DOHH2 (cell line): ENCODE results near the gene POLR3A.

Experiments used
- H3F3A ChIP-seq: fragments of 200-600 bp; sonication (generic), shearing (Covaris generic); 2 replicates; pipeline ENCODE4 v1.6.0; 2016; ENCODE audit warnings: antibody characterized with exemption, mild to moderate bottlenecking; ENCODE audit not compliant: control insufficient read depth, insufficient read depth
- H3K27ac ChIP-seq: fragments of 200-600 bp; sonication (generic); 2 replicates; pipeline ENCODE4 v1.5.1; 2014; ENCODE audit warnings: low read depth, mild to moderate bottlenecking, low read length, moderate library complexity
- H3K27me3 ChIP-seq: fragments of 200-600 bp; sonication (generic); 2 replicates; pipeline ENCODE4 v1.6.1; 2014; ENCODE audit warnings: mild to moderate bottlenecking, low read length, mixed read lengths; ENCODE audit not compliant: control insufficient read depth
- H3K36me3 ChIP-seq: fragments of 200-600 bp; sonication (generic); 2 replicates; pipeline ENCODE4 v1.6.1; 2014; ENCODE audit warnings: mild to moderate bottlenecking, low read length, moderate library complexity, mixed read lengths; ENCODE audit not compliant: control insufficient read depth
- H3K4me1 ChIP-seq: fragments of 200-600 bp; sonication (generic); 2 replicates; pipeline ENCODE4 v1.6.1; 2014; ENCODE audit warnings: mild to moderate bottlenecking, low read length, mixed read lengths; ENCODE audit not compliant: control insufficient read depth
- H3K4me2 ChIP-seq: fragments of 200-600 bp; sonication (generic); 2 replicates; pipeline ENCODE4 v1.6.0; 2014; ENCODE audit warnings: mild to moderate bottlenecking, low read length, moderate library complexity
- H3K4me3 ChIP-seq: fragments of 200-600 bp; sonication (generic); 2 replicates; pipeline ENCODE4 v1.5.1; 2014; ENCODE audit warnings: mild to moderate bottlenecking, low read length, mixed read lengths
- H3K79me2 ChIP-seq: fragments of 200-600 bp; sonication (generic); 2 replicates; pipeline ENCODE4 v1.6.1; 2014; ENCODE audit warnings: mild to moderate bottlenecking, low read length, mixed read lengths; ENCODE audit not compliant: control insufficient read depth
- H3K9me2 ChIP-seq: fragments of 200-600 bp; sonication (generic); replicated peaks from 2 replicates; pipeline ENCODE4 v1.6.1; 2014; ENCODE audit warnings: mild to moderate bottlenecking, low read length, mixed read lengths; ENCODE audit not compliant: control insufficient read depth
- H3K9me3 ChIP-seq: fragments of 200-600 bp; sonication (generic); 2 replicates; pipeline ENCODE4 v1.6.1; 2014; ENCODE audit warnings: antibody characterized with exemption, low read length, mixed read lengths; ENCODE audit not compliant: control insufficient read depth, insufficient read depth
- H4K20me1 ChIP-seq: fragments of 200-600 bp; sonication (generic); 2 replicates; pipeline ENCODE4 v1.6.0; 2014; ENCODE audit warnings: low read depth, mild to moderate bottlenecking, antibody characterized with exemption, low read length, moderate library complexity; ENCODE audit not compliant: control insufficient read depth, insufficient read depth
- CTCF ChIP-seq: fragments of 200-600 bp; sonication (generic); IDR thresholded peaks from one replicate; pipeline ENCODE4 v1.5.1; 2014; ENCODE audit warnings: antibody characterized with exemption, mild to moderate bottlenecking, low read depth, low read length; ENCODE audit not compliant: poor library complexity, severe bottlenecking
- EZH2phosphoT487 ChIP-seq: fragments of 200-600 bp; sonication (generic); IDR thresholded peaks from 2 replicates; pipeline ENCODE4 v1.6.1; 2017; ENCODE audit warnings: borderline replicate concordance, mild to moderate bottlenecking, antibody characterized with exemption, low read length, moderate library complexity, mixed read lengths

Gene POLR3A

GRCh38 chr10:77973276-77973675, 56.0 kb downstream of the POLR3A start:
- peaks cover 2% of the 10 kb centered on the region; the same call in 1 of the 2 replicates for H3F3A ChIP-seq
- no peak for TF ChIP-seq EZH2phosphoT487
- no peak for TF ChIP-seq CTCF
- no peaks in the 10 kb centered on the region for H3K9me3 ChIP-seq
- H3K36me3 ChIP-seq, result peaks cover 22% of the 10 kb centered on the region
- H3K27me3 ChIP-seq, result no peaks in the 10 kb centered on the region
- H4K20me1 ChIP-seq, result no peaks in the 10 kb centered on the region
- H3K79me2 ChIP-seq, result no peaks in the 10 kb centered on the region
- H3K4me1 ChIP-seq, result peaks cover 9% of the 10 kb centered on the region
- H3K27ac ChIP-seq, result no peak overlapping the region
- no peak overlapping the region for H3K4me2 ChIP-seq
- no peaks in the 10 kb centered on the region for H3K9me2 ChIP-seq
- no peak overlapping the region for H3K4me3 ChIP-seq

GRCh38 chr10:77972148-77972547, 57.2 kb downstream of the POLR3A start:
- Histone ChIP-seq H3K79me2 (no peaks in the 10 kb centered on the region), H3K36me3 (peaks cover 10% of the 10 kb centered on the region), H3K4me1 (peaks cover 9% of the 10 kb centered on the region), H3K9me3 (no peaks in the 10 kb centered on the region), H3K27me3 (no peaks in the 10 kb centered on the region), H3F3A (peaks cover 2% of the 10 kb centered on the region; the same call in 1 of the 2 replicates), H4K20me1 (no peaks in the 10 kb centered on the region), H3K27ac (no peak overlapping the region), H3K4me3 (no peak overlapping the region), H3K4me2 (no peak overlapping the region), H3K9me2 (no peaks in the 10 kb centered on the region)
- TF ChIP-seq EZH2phosphoT487 (no peak), CTCF (no peak)

- Histone ChIP-seq H3K9me3 (no peaks in the 10 kb centered on the region), H3K79me2 (no peaks in the 10 kb centered on the region), H3K36me3 (peaks cover 7% of the 10 kb centered on the region), H3K27ac (no peak overlapping the region), H3K9me2 (no peaks in the 10 kb centered on the region), H3K4me3 (no peak overlapping the region), H4K20me1 (no peaks in the 10 kb centered on the region), H3F3A (peaks cover 2% of the 10 kb centered on the region; the same call in 1 of the 2 replicates), H3K27me3 (no peaks in the 10 kb centered on the region), H3K4me2 (no peak overlapping the region; the same call in 1 of the 2 replicates), H3K4me1 (peaks cover 9% of the 10 kb centered on the region)
- TF ChIP-seq CTCF, result no peak
- TF ChIP-seq EZH2phosphoT487, result no peak
Observed at GRCh38 chr10:77971804-77972144, 57.5 kb downstream of the POLR3A start.
